ENCODE results near the gene EXOC6. TPM values are rescaled to one million over a fixed set of nuclear protein-coding genes. Genes with fewer than 3 reads are reported as not detected.
A peak's percentile ranks its signal among the peaks of the same experiment; 100 is the strongest.

EXOC6 gene
- total RNA-seq, 1 experiment from 2014 or later, result 19.2 TPM

- BruUV-seq (replicated peaks), result no TSS peak
- Mint-ChIP-seq H3K36me3 (ENCODE audit: insufficient read depth, unreplicated experiment) (no peaks in the 10 kb centered on the region), H3K9me3 (ENCODE audit: low read depth, unreplicated experiment) (no peaks in the 10 kb centered on the region), H3K27ac (ENCODE audit: unreplicated experiment) (no peak overlapping the region), H3K4me3 (ENCODE audit: low read depth, unreplicated experiment) (no peak overlapping the region), H3K27me3 (ENCODE audit: unreplicated experiment) (no peaks in the 10 kb centered on the region), H3K4me1 (ENCODE audit: low read depth, unreplicated experiment) (peaks cover 19% of the 10 kb centered on the region)
- intact Hi-C loops (cut with micrococcal nuclease; ENCODE audit: unreplicated experiment), result no loop called here
- DNase-seq, result no peak
- TF ChIP-seq CTCF (IDR thresholded peaks at IDR 0.05; ENCODE audit: unreplicated experiment), result no peak
- CTCF ChIA-PET, result interaction anchor here (1.2 to 1.9 kb wide), 2 partner anchors 12 to 13 kb away, joined by 3 to 10 read pairs; partner anchors contain the start of gene EXOC6
These were observed 14.0 kb upstream of the EXOC6 start for GRCh38 chr10:92834331-92834730.

- Mint-ChIP-seq H3K27me3 (ENCODE audit: unreplicated experiment) (no peaks in the 10 kb centered on the region), H3K9me3 (ENCODE audit: low read depth, unreplicated experiment) (no peaks in the 10 kb centered on the region), H3K27ac (ENCODE audit: unreplicated experiment) (no peak overlapping the region), H3K4me1 (ENCODE audit: low read depth, unreplicated experiment) (peaks cover 19% of the 10 kb centered on the region), H3K4me3 (ENCODE audit: low read depth, unreplicated experiment) (no peak overlapping the region), H3K36me3 (ENCODE audit: insufficient read depth, unreplicated experiment) (no peaks in the 10 kb centered on the region)
- DNase-seq, result no peak
- CTCF ChIA-PET, result interaction anchor here (1.2 to 1.9 kb wide), 2 partner anchors 12 to 13 kb away, joined by 3 to 10 read pairs; partner anchors contain the start of gene EXOC6
- TF ChIP-seq CTCF (IDR thresholded peaks at IDR 0.05; ENCODE audit: unreplicated experiment), result no peak
- intact Hi-C loops (cut with micrococcal nuclease; ENCODE audit: unreplicated experiment), result no loop called here
- no TSS peak for BruUV-seq (replicated peaks)
These were observed 13.3 kb upstream of the EXOC6 start for GRCh38 chr10:92834986-92835385.

GRCh38 chr10:92837456-92837855, 10.9 kb upstream of the EXOC6 start:
- DNase-seq, result no peak
- BruUV-seq (replicated peaks), result no TSS peak
- CTCF ChIA-PET, result interaction anchor here (0.9 to 1.4 kb wide), 2 partner anchors 10 to 15 kb away, joined by 3 to 5 read pairs; no protein-coding TSS in a partner anchor
- intact Hi-C loops (cut with micrococcal nuclease; ENCODE audit: unreplicated experiment), result no loop called here
- Mint-ChIP-seq H3K4me3 (ENCODE audit: low read depth, unreplicated experiment) (no peak overlapping the region), H3K9me3 (ENCODE audit: low read depth, unreplicated experiment) (no peaks in the 10 kb centered on the region), H3K27me3 (ENCODE audit: unreplicated experiment) (no peaks in the 10 kb centered on the region), H3K36me3 (ENCODE audit: insufficient read depth, unreplicated experiment) (no peaks in the 10 kb centered on the region), H3K27ac (ENCODE audit: unreplicated experiment) (no peak overlapping the region), H3K4me1 (ENCODE audit: low read depth, unreplicated experiment) (peaks cover 25% of the 10 kb centered on the region)
- TF ChIP-seq CTCF (IDR thresholded peaks at IDR 0.05; ENCODE audit: unreplicated experiment), result no peak

GRCh38 chr10:92839191-92840085, 8.9 kb upstream of the EXOC6 start:
- H3K36me3 Mint-ChIP-seq (ENCODE audit: insufficient read depth, unreplicated experiment), result no peaks in the 10 kb centered on the region
- intact Hi-C loops (cut with micrococcal nuclease; ENCODE audit: unreplicated experiment), result no loop called here
- TF ChIP-seq CTCF (IDR thresholded peaks at IDR 0.05; ENCODE audit: unreplicated experiment), result no peak
- H3K4me1 Mint-ChIP-seq (ENCODE audit: low read depth, unreplicated experiment), result peaks cover 29% of the 10 kb centered on the region
- no peak overlapping the region for H3K4me3 Mint-ChIP-seq (ENCODE audit: low read depth, unreplicated experiment)
- CTCF ChIA-PET, result interaction anchor here (0.6 kb wide), 2 partner anchors 33 to 132 kb away, joined by 3 to 9 read pairs; no protein-coding TSS in a partner anchor
- DNase-seq, result peak; percentile 14
- H3K27me3 Mint-ChIP-seq (ENCODE audit: unreplicated experiment), result no peaks in the 10 kb centered on the region
- H3K9me3 Mint-ChIP-seq (ENCODE audit: low read depth, unreplicated experiment), result no peaks in the 10 kb centered on the region
- H3K27ac Mint-ChIP-seq (ENCODE audit: unreplicated experiment), result no peak overlapping the region
- no TSS peak for BruUV-seq (replicated peaks)

Measured in Calu3 (cell line).